GM18951 (cell line): ENCODE data around the gene CABCOCO1.

ENCODE experiments used
- POLR2A ChIP-seq: IDR thresholded peaks from 4 replicates; pipeline ENCODE4 v1.6.1; 2011; ENCODE audit warnings: mild to moderate bottlenecking; ENCODE audit not compliant: insufficient read length, insufficient read depth; ENCODE audit errors: extremely low read depth
- in situ Hi-C: fragments of 300-500 bp; cut with MboI; formaldehyde crosslinking; loops from one replicate; pipeline ENCODE4 v1.12.0; 2022; ENCODE audit warnings: low sequenced_read_pairs, mixed read lengths, inconsistent platforms; ENCODE audit not compliant: unreplicated experiment

CABCOCO1 gene

GRCh38 chr10:61629576-61629975 is 33.2 kb upstream of the CABCOCO1 start:
- no peak for TF ChIP-seq POLR2A
- in situ Hi-C loops: no loop called here

GRCh38 chr10:61632057-61632670 is 30.6 kb upstream of the CABCOCO1 start:
- in situ Hi-C loops: no loop called here
- no peak for TF ChIP-seq POLR2A

- TF ChIP-seq POLR2A: no peak
- in situ Hi-C loops: no loop called here
Observed at GRCh38 chr10:61633665-61634064, 29.1 kb upstream of the CABCOCO1 start.

- in situ Hi-C loops: no loop called here
Observed at GRCh38 chr10:61634746-61635145, 28.0 kb upstream of the CABCOCO1 start.

GRCh38 chr10:61635471-61635870 is 27.3 kb upstream of the CABCOCO1 start:
- in situ Hi-C loops: no loop called here
- TF ChIP-seq POLR2A: no peak

More at GRCh38 chr10:61634746-61635145, 28.0 kb upstream of the CABCOCO1 start:
- TF ChIP-seq POLR2A: no peak

GRCh38 chr10:61635932-61636331 is 26.8 kb upstream of the CABCOCO1 start:
- in situ Hi-C loops: no loop called here
- TF ChIP-seq POLR2A: no peak

GRCh38 chr10:61639952-61640351 is 22.8 kb upstream of the CABCOCO1 start:
- TF ChIP-seq POLR2A: no peak
- in situ Hi-C loops: no loop called here

- in situ Hi-C loops: no loop called here
- TF ChIP-seq POLR2A: no peak
Observed at GRCh38 chr10:61640856-61641255, 21.9 kb upstream of the CABCOCO1 start.

GRCh38 chr10:61642150-61642571 is 20.6 kb upstream of the CABCOCO1 start:
- in situ Hi-C loops: no loop called here
- no peak for TF ChIP-seq POLR2A

- in situ Hi-C loops: no loop called here
- TF ChIP-seq POLR2A: no peak
Observed at GRCh38 chr10:61642676-61643075, 20.1 kb upstream of the CABCOCO1 start.

- no peak for TF ChIP-seq POLR2A
- in situ Hi-C loops: no loop called here
Observed at GRCh38 chr10:61643316-61643751, 19.4 kb upstream of the CABCOCO1 start.

- in situ Hi-C loops: no loop called here
- no peak for TF ChIP-seq POLR2A
Observed at GRCh38 chr10:61653699-61654098, 9.0 kb upstream of the CABCOCO1 start.

- in situ Hi-C loops: no loop called here
- no peak for TF ChIP-seq POLR2A
Observed at GRCh38 chr10:61655335-61655851, 7.3 kb upstream of the CABCOCO1 start.

- in situ Hi-C loops: no loop called here
- TF ChIP-seq POLR2A: no peak
Observed at GRCh38 chr10:61663466-61663865, 737 bp downstream of the CABCOCO1 start.
